A172 (cell line): ENCODE data around the gene MAML3. TPM values are rescaled to one million over a fixed set of nuclear protein-coding genes. Genes with fewer than 3 reads are reported as not detected.

Source experiments
- DNase-seq: peaks from one replicate; pipeline ENCODE4 v3.0.0-alpha.2; 2015; ENCODE audit warnings: low spot score
- total RNA-seq: library from RNA; depleted of rRNA; stranded (reverse); fragments of >200 nt; shearing (Covaris generic); gene quantifications from 2 replicates; pipeline ENCODE4 v1.2.3, GENCODE V29; 2014

Gene MAML3
- total RNA-seq, 1 experiment from 2014 or later, result 0.07 TPM

DNA sequence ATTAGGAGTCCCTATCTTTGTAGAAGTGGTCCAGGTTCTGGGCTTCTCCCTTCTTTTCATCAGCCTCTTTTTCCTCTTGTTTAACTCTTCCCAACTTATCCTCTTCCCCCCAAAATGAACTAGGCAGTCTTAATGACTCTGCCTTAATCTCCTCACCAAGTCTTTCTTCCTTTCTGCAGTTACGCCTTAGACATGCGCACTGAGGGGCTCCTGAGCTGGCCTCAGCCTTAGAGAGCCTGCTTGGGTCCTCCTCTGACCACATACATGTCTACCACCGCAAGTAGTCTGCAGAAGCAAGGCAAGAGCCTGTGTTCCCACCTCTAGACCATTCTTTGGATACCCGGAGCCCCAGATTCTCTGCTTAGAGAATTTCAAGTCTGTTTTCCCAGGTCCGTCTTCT is 288.4 kb downstream of the MAML3 start:
- DNase-seq, result no peak

DNA sequence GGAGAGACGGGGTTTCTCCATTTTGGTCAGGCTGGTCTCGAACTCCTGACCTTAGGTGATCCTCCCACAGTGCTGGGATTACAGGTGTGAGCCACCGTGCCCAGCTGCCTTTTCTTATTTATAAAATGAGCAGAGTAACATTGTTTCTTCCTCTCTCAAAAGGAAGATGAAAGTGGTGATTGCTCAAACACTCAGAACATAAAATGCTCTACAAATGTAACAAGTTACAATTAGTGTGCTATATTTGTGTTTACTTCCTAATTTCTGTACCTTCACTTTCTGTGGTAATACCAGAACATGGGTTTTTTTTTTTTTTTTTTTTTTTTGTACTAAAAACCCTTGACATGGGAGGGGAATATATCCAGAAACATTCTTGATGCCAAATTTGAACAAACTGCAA is 290.5 kb downstream of the MAML3 start:
- DNase-seq, result no peak

DNA sequence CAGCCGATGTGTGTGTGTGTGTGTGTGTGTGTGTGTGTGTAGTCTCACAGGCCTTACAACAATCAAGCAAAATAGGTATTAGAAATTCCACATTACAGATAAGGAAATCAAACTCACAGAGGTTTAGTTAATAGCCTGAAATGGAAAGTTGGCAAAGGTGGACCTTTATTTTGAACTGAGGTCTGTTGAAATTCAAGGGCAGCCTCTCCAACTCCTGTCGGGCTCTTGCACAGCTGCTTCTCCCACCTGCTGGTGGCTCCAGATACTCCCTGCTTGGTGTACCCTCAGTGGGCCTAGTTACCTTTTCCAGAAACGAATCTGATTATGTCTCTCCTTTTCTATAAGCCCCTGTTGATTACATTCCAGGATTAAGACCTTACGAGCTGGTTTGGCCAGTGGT is 292.5 kb downstream of the MAML3 start:
- no peak for DNase-seq

DNA sequence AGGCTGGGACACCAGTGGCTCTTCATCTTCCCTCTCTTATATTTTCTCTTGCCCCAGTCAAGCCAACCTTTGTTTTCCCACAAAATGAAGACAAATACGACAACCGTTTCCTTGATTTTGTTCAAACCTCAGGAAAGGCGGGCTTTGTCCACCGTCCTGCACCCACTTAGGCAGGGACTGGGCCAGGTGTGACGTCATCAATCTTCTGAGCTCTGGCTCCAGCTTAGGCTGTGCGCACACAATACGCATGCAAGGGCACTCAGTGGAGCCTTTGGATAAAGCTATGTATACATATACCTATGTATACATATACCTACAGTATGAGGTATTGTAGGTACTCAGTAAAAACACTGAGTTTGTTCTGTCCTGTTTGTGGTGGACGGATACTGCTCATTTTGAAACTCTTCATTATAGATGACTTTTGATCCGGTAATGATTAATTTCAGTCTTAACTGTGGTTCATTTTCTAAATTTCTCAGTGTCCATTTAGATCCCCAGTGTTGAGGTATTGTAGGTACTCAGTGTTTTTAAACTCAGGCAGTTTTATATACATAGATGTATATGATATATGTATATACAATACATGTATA is 293.5 kb downstream of the MAML3 start:
- DNase-seq, result no peak

DNA sequence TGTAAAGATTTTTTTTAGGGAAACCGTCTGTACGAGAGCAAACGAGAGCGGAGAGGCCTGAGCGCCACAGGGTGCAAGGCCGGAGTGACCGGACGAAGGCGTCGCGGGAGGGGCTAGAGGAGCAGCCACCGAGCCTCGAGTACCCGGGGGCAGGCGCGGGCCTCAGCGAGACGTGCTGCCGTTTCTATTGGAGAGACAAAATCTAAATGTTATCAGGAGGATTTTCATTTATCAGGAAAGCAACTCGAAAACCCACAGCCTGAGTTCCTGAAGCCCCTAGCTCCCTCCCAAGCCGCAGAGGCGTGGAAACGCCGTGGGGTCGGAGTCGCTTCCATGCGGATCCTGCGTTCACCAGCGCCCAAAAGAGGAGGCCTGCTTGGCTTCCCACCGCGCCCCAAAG is 294.1 kb downstream of the MAML3 start:
- no peak for DNase-seq

DNA sequence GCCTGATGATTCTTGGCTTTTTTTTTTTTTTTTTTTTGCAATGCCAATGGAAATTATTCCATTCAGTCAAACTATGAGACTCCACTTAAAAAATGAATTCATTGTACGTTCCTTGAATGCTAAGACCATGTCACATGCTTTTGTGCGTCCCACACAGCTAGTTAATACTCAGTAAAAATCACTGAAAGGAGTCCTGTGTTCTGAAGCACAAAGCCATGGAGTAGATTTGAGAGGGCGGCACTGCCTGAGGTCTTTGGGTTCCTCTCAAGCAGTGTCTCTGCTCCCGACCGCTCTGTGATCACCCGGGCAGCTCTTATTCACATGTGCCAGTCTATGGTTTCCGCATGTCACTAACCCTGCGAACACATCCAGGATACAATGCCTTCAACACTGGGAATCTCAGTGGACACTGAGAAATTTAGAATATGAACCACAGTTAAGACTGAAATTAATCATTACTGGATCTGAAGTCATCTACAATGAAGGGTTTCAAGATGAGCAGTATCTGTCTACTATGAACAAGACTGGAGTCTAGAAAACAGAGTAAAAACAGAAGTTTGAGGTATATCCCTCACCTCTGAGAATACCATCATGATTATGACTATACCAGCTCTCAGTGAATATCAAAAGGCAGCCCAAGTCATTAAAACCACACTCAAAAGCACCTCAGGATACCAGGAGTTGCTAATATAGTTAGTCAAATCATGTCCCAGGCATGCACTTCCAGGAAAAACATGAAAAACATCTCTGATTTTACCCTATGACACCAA is 295.4 kb downstream of the MAML3 start:
- DNase-seq, result no peak

DNA sequence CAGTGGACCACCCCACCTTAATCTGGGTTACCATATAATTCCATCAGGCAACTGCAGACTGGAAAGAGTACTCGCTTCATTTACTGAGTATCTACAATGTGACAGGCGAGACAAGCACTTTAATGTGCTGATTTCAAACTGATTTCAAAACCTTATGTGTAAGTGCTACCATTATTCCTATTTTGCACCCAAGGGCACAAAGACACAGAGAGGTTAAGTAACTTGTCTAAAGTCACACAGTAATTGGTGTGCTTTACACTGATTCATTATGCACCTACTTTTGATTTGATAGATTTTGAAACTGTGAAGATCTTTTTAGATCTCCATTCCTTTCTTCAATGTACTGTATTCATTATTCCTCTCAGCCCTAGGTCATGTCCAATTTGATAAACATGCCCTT is 296.0 kb downstream of the MAML3 start:
- DNase-seq, result no peak

DNA sequence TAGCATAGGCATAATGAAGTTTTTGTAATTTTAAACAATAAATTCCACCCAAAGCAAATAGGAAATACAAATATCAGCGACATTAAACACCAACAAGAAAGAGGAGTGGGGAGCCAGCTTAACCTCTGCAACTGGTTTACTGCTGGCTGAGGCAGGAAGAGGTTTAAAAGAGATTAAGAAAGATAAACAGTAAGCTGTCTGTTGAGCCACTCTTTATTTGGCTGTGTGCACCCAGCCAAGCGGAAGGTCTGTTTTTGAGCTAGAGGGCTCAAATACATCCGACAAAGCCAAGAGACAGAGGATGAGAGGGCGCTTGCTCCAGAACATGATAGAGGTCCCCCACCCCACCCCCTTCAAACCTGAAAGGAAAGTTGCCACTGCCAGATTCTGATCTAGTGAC is 297.0 kb downstream of the MAML3 start:
- DNase-seq, result no peak

DNA sequence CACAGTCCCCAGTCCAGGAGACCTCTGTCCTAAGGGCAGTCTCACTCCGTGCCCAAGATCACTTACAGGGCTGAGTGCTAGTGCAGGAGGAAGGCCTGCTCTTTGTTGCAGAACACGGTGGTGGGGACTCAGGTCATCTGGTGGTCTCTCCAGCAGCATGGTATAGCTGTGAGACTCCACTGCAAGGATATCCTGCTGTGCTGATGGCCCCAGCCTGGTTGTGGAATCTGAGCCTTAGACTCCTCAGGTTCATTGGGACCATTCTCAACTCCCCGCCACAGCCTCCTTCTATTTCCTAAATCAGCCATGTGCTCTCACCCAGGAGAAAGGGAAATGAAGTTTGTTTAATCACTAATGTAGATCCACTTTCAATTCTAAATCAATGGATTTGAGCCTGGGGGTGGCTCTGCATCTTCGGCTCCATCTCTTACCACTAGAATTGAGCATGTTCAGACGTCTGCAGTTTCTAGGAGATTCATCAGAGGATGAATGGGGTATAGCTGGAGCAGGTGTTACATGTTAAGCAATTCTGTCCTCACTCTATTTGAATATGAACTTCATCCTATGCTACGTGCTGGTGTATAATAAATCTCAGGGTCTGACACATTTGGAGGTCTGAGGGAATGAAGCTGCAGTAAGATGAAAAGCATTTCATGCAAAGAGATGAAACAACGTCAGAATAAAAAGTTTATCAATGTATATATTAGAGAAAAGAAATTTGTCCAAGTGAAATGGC is 299.1 kb downstream of the MAML3 start:
- no peak for DNase-seq

DNA sequence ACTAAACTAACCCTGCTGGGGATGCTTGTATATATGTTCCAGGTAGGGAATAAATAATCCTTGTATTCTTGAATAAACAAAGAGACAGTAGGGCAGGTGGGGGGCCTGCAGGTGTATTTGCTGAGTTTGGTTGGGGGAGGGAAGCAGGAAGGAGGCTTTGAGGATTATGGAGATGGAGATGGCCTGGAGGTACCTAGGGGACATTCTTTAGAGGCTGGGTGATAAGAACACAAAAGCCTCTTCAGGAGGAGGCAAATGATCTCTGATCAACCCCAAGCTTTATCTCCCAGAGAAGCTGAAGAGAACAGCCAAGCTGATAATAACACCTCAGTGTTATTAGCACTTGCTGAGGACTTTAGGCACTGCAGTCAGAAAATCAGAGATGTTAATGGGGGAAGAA is 300.7 kb downstream of the MAML3 start:
- no peak for DNase-seq

DNA sequence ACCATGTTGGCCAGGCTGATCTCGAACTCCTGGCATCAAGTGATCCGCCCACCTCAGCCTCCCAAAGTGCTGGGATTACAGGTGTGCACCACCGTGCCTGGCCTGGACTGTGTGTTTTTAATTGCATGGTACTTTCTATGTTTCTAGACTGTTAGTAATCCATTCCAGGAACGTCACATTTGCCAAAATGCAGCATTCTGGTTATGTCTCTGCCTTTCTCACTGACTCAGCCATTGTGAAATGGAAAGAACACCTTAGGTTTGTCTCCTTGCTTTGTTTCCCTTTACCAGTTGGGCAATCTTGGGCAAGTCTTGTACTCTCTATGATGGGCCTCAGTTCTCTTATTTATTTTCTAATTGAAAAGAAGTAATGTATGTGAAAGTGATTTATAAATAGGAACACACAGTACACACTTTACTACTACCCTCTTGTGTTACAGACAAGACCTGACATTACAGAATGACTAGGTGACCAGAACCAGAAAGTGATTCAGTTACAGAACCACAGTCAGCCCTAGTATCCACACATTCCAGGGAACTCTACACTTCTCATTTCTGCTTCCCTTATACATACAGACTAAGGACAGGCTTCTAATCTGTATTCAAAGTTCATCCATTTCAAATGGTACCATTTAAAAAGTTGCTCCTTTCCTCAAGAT is 301.2 kb downstream of the MAML3 start:
- no peak for DNase-seq

DNA sequence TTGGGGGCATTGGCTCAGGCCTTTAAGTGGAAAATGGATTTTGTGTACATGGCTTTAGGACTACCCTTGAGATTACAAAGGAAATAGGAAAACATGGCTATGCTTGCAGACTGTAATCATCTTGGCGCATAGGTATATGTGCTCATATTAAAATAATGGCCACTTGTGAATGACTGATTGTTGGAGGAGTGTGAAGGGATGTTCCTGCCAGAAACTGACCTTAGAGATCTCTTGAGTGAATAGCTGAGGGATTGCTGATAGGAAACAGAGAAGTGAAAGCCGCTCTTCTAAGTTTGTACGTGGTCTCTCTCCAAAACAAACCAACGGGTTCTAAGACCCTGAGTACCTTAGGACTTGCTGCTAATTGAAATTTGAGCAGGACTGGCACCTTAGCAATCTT is 302.3 kb downstream of the MAML3 start:
- DNase-seq, result no peak

DNA sequence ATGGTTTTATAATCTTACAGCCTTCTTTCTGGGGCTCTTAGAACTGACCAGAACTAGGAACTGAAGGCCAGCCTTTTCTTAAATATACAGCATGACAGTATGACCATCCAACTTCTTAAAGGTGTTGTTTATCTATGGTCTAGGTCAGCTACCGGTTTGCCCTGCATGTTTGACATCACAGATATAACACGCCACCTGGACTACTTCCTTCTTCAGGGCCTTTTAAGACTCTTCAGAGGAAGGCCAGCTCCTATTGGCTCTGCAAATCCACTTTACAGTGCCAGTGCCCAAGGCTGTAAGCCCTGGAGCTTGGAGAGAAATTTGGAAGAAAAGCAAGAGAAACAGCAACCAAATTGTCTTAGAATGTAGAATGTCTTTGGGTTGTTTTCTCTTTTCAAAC is 302.9 kb downstream of the MAML3 start:
- DNase-seq, result no peak

DNA sequence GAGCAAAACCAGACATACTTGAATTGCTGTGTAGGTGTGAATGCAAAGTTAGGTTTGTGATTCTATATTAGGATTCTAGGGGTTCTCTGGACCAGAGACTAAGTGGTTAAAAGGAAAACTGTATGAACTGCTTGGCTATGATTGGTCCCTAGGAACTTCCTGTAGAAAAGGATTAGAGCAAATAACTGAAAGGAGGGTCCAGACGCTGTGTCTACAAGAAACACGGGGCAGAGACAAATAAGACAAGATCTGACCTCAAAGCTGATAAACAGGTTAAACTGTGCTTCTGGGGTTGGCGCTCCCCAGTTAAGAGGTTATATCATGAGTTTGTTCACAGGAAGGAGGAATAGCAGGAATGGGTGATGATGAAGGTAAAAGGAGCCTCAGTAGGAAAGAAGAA is 304.8 kb downstream of the MAML3 start:
- DNase-seq, result no peak

DNA sequence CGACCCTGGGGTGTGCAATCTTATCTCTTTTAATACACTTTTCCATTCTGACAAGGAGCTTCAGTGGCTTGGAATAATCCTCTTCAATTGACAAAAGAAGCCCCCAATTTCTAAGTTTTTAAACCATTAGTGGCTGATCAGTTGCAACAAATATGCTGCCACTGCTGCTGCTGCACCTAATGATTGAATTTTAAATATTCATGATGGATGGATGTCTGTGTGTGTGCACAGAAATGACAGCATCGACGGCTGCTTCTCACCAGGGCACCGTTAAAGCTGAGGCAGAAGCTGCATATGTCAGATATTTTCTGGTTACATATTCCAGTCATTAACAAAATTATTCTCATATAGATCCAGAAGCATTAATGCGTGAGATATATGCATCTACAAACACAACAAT is 306.0 kb downstream of the MAML3 start:
- DNase-seq, result no peak

DNA sequence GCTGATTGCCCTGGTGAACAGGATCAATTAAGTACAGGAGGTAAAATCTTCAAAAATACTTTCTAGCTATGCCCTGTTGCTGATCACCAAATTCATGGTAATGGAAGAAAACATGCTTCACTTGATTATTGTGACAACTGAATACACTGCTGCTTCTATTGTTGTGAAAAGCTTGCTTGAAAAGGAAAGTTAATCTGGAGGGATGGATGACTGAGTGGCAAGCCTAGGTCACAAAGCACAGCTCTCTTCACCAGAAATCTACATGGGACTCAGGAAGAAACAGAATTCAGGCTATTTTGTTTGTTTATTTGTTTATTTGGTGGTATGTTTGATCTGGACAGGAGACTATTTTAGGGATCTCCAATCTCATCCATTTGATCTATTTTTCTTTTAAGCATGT is 306.4 kb downstream of the MAML3 start:
- DNase-seq, result no peak

DNA sequence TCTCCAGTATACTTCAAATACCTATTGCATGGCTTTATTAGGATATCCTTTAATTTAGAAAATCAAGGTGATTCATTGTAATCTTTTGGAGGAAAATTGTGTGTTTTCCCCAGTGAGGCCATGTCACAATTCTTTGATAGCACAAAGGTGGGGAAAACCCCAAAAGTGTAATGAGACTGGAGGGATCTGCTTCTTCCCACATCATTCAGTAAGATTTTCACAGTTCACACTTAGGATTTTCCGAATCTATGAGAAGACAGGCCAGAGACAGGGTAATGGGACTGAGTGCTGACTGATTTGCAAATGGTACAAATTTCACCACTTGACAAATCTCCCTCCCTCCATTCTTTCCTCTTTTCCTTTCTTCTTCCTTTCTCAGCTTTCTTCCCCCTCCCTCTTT is 307.2 kb downstream of the MAML3 start:
- DNase-seq, result no peak

DNA sequence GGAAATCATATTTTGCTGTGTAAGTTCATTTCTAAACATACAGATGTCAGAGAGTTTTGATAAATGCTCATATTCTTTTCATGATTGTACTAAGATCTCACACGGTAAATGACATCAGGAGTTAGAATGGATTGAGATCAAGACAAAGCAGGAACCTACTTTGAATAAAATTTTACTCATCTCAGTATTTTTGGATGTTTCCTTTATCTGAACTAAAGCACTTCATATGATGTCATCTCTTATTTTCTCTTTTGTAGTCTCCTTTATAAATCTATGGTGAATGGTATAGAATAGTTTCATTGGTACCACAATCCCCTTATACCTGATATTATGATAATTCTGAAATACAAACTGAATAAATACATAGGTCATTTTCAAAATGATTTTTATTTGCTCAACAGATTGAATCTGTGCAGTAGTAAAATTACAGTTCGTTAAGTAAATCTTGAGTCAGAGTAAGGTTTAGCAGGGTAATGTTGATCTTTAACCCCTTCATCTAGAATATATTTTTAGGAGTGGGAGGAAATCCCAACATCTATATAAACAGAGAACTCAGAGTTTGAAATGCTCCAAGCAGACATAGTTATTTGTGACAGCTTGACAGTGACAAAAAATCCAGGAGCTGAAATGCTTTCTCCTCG is 308.4 kb downstream of the MAML3 start:
- no peak for DNase-seq

DNA sequence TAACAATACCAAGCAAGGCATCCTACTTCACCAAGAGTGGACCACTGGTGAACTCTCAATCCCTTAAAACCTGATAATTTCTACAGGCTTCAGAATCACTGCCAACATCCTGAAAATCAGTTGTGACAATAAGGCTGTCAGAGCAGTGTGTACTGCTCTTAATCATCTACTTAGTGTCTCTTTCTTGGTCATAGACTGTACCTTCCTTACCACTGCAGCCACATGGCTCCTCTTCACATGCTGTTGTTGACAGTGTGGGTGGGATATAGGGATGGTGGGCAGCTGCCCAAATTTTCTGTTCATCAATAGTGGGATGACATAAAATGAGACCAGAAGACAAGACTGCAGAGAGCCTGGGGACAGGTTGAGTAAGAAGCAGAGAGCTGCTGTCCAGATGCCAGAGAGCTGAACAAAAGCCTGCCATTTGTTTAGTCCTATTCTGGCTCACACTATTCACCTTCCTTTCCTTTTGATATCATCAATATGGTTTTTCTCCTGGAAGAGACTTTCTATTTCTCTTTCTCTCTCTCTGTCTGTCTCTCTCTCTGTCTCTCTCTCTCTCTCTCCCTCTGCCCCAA is 309.4 kb downstream of the MAML3 start:
- DNase-seq, result no peak

DNA sequence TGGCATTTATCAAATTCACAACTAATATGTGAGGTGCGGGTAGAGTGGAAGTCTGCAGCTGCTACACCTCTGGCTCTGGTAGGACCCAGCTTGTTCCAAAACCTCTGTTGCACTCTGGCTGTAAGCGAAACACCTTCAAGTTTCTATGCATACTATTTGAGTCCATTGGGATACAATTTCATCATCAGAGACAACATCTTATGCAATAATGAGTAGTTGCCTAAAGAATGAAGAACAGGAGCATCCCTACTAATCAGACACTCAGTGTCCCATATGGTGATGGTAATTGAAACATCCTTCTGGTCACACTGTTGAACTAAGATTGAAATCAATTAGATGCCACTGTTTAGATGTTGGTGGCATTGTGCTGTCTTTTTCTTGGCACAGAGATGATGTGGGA is 309.9 kb downstream of the MAML3 start:
- no peak for DNase-seq

DNA sequence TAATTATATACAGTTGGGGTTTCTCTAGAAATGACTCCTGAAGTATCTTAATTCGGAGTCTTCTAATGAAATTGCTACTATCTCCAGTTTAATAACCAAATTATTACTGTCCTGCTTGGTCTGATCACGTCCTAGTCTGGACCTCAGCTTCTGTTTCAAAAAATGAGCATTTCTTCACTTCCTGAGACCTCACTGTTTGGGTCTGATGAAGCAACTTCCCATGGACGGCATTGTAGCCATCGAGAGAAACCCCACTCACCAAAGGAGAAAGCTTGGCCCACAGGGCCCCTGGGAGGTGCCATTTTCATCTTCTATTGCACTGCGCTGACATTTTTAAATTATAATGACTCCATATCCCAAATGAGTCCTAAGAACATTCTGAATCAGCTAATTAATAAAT is 310.3 kb downstream of the MAML3 start:
- DNase-seq, result no peak
